ENCODE results near the gene P2RX7.

P2RX7 gene

GRCh38 chr12:121182222-121182893, 49.7 kb downstream of the P2RX7 start:
- no peak for DNase-seq (ENCODE audit: insufficient read length, low spot score)
- no peak for FAIRE-seq
- TF ChIP-seq SPI1 (IDR thresholded peaks at IDR 0.05; ENCODE audit: low read depth, low read length) (no peak), POLR2AphosphoS5 (IDR thresholded peaks at IDR 0.05; ENCODE audit: low read depth, low read length) (no peak), POLR2A (IDR thresholded peaks at IDR 0.05; ENCODE audit: low read depth, low read length) (no peak), POU2F2 (IDR thresholded peaks at IDR 0.05; ENCODE audit: low read depth, low read length) (no peak), TAF1 (IDR thresholded peaks at IDR 0.05; ENCODE audit: low read depth, low read length) (no peak), PAX5 (IDR thresholded peaks at IDR 0.05; ENCODE audit: insufficient read depth, low read length, severe bottlenecking) (no peak)

- TF ChIP-seq SPI1 (IDR thresholded peaks at IDR 0.05; ENCODE audit: low read depth, low read length): no peak
- TF ChIP-seq POU2F2 (IDR thresholded peaks at IDR 0.05; ENCODE audit: low read depth, low read length): no peak
- no peak for TF ChIP-seq POLR2AphosphoS5 (IDR thresholded peaks at IDR 0.05; ENCODE audit: low read depth, low read length)
- DNase-seq (ENCODE audit: insufficient read length, low spot score): no peak
- FAIRE-seq: no peak
These were observed 51.7 kb downstream of the P2RX7 start for GRCh38 chr12:121184425-121184824.

GRCh38 chr12:121184984-121185889, 52.6 kb downstream of the P2RX7 start:
- DNase-seq (ENCODE audit: insufficient read length, low spot score): no peak
- FAIRE-seq: peak; percentile 20
- TF ChIP-seq POLR2A (IDR thresholded peaks at IDR 0.05; ENCODE audit: low read depth, low read length) (no peak), SPI1 (IDR thresholded peaks at IDR 0.05; ENCODE audit: low read depth, low read length) (peak; percentile 78), POLR2AphosphoS5 (IDR thresholded peaks at IDR 0.05; ENCODE audit: low read depth, low read length) (no peak), POU2F2 (IDR thresholded peaks at IDR 0.05; ENCODE audit: low read depth, low read length) (no peak), TAF1 (IDR thresholded peaks at IDR 0.05; ENCODE audit: low read depth, low read length) (no peak)

GRCh38 chr12:121186826-121187225, 54.1 kb downstream of the P2RX7 start:
- DNase-seq (ENCODE audit: insufficient read length, low spot score): no peak
- no peak for TF ChIP-seq SPI1 (IDR thresholded peaks at IDR 0.05; ENCODE audit: low read depth, low read length)
- no peak for TF ChIP-seq TAF1 (IDR thresholded peaks at IDR 0.05; ENCODE audit: low read depth, low read length)
- TF ChIP-seq PAX5 (IDR thresholded peaks at IDR 0.05; ENCODE audit: insufficient read depth, low read length, severe bottlenecking): no peak
- no peak for TF ChIP-seq POLR2A (IDR thresholded peaks at IDR 0.05; ENCODE audit: low read depth, low read length)
- no peak for TF ChIP-seq POLR2AphosphoS5 (IDR thresholded peaks at IDR 0.05; ENCODE audit: low read depth, low read length)
- TF ChIP-seq POU2F2 (IDR thresholded peaks at IDR 0.05; ENCODE audit: low read depth, low read length): no peak
- no peak for FAIRE-seq

DNA sequence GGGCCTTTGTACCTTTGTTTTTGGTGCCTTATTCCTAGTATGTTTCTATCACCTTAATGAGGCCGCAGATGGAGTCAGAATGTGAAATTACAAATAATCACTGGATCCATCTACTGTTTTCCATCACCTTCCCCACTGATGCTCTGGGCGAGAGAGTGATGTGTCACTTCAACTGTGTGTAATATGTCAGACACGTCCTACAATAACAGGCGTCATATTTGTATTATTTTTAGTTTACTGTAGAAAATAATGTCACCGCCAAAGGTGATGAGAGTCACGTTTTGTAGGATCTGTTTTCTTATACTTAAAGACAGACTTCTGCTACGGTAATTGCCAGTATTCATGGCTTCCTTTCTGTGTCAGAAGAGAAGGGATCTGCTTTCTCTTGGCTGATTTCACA, 54.8 kb downstream of the P2RX7 start:
- no peak for TF ChIP-seq POU2F2 (IDR thresholded peaks at IDR 0.05; ENCODE audit: low read depth, low read length)
- no peak for TF ChIP-seq PAX5 (IDR thresholded peaks at IDR 0.05; ENCODE audit: insufficient read depth, low read length, severe bottlenecking)
- no peak for TF ChIP-seq TAF1 (IDR thresholded peaks at IDR 0.05; ENCODE audit: low read depth, low read length)
- DNase-seq (ENCODE audit: insufficient read length, low spot score) (no peak), FAIRE-seq (no peak)

- no peak for TF ChIP-seq SPI1 (IDR thresholded peaks at IDR 0.05; ENCODE audit: low read depth, low read length)
- no peak for TF ChIP-seq PAX5 (IDR thresholded peaks at IDR 0.05; ENCODE audit: insufficient read depth, low read length, severe bottlenecking)
- no peak for TF ChIP-seq POU2F2 (IDR thresholded peaks at IDR 0.05; ENCODE audit: low read depth, low read length)
- TF ChIP-seq POLR2AphosphoS5 (IDR thresholded peaks at IDR 0.05; ENCODE audit: low read depth, low read length): no peak
- TF ChIP-seq TAF1 (IDR thresholded peaks at IDR 0.05; ENCODE audit: low read depth, low read length): no peak
- TF ChIP-seq POLR2A (IDR thresholded peaks at IDR 0.05; ENCODE audit: low read depth, low read length): no peak
- no peak for FAIRE-seq
- DNase-seq (ENCODE audit: insufficient read length, low spot score): no peak
These were observed 55.6 kb downstream of the P2RX7 start for GRCh38 chr12:121188227-121188626.

GRCh38 chr12:121189131-121189530, 56.5 kb downstream of the P2RX7 start:
- FAIRE-seq: no peak
- no peak for DNase-seq (ENCODE audit: insufficient read length, low spot score)
- TF ChIP-seq POLR2A (IDR thresholded peaks at IDR 0.05; ENCODE audit: low read depth, low read length): no peak
- TF ChIP-seq POU2F2 (IDR thresholded peaks at IDR 0.05; ENCODE audit: low read depth, low read length): no peak
- no peak for TF ChIP-seq SPI1 (IDR thresholded peaks at IDR 0.05; ENCODE audit: low read depth, low read length)
- no peak for TF ChIP-seq POLR2AphosphoS5 (IDR thresholded peaks at IDR 0.05; ENCODE audit: low read depth, low read length)

GRCh38 chr12:121189619-121190155, 57.0 kb downstream of the P2RX7 start:
- FAIRE-seq: no peak
- DNase-seq (ENCODE audit: insufficient read length, low spot score): no peak
- TF ChIP-seq POU2F2 (IDR thresholded peaks at IDR 0.05; ENCODE audit: low read depth, low read length) (no peak), POLR2A (IDR thresholded peaks at IDR 0.05; ENCODE audit: low read depth, low read length) (no peak), POLR2AphosphoS5 (IDR thresholded peaks at IDR 0.05; ENCODE audit: low read depth, low read length) (no peak), TAF1 (IDR thresholded peaks at IDR 0.05; ENCODE audit: low read depth, low read length) (no peak), PAX5 (IDR thresholded peaks at IDR 0.05; ENCODE audit: insufficient read depth, low read length, severe bottlenecking) (no peak), SPI1 (IDR thresholded peaks at IDR 0.05; ENCODE audit: low read depth, low read length) (no peak)

DNA sequence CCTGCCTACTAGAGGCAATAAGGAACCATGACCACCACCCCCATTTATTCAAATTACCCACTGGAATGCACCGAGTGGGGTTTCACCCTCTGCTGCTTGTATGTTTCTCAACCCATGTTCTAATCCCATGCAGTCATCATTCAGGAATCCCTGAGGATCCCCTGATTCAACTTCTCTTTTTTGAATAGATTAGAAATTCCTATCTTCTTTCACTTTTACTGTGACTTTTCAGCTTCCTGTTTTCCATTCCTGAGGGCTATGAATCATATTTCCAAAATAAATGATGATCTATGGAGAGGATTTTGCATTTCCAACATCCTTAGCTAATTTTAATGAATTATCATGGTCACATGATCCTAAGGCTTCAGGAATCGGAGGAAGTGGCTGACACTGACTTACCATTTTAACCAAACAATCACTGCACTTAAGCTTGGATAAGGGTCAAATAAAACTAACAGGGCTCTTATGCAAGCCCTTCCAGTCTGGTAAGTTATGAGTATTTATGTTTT, 57.9 kb downstream of the P2RX7 start:
- DNase-seq (ENCODE audit: insufficient read length, low spot score) (no peak), FAIRE-seq (no peak)
- TF ChIP-seq TAF1 (IDR thresholded peaks at IDR 0.05; ENCODE audit: low read depth, low read length) (no peak), POLR2A (IDR thresholded peaks at IDR 0.05; ENCODE audit: low read depth, low read length) (no peak), SPI1 (IDR thresholded peaks at IDR 0.05; ENCODE audit: low read depth, low read length) (no peak), PAX5 (IDR thresholded peaks at IDR 0.05; ENCODE audit: insufficient read depth, low read length, severe bottlenecking) (no peak), POLR2AphosphoS5 (IDR thresholded peaks at IDR 0.05; ENCODE audit: low read depth, low read length) (no peak), POU2F2 (IDR thresholded peaks at IDR 0.05; ENCODE audit: low read depth, low read length) (no peak)
